Liver (tissue), 3 donors: Measurements from ENCODE around the gene ZSCAN31.

Experiments used
- SP1 ChIP-seq: IDR thresholded peaks from 2 replicates; pipeline ENCODE4 v1.6.1; 2018; ENCODE audit warnings: antibody characterized with exemption, mild to moderate bottlenecking
- TAF1 ChIP-seq: conservative IDR thresholded peaks from 2 replicates; pipeline ENCODE4 v1.6.1; 2016; ENCODE audit warnings: antibody characterized with exemption, mild to moderate bottlenecking
- TF ChIP-seq, protein P1 (sequence below): fragments of 150-350 bp; IDR thresholded peaks from 2 replicates; pipeline ENCODE4 v1.5.1; 2017; ENCODE audit warnings: improper control_type of control experiment, low read depth, low read length; ENCODE audit not compliant: missing input control
- TF ChIP-seq, protein P2 (sequence below): IDR thresholded peaks from 2 replicates; pipeline ENCODE4 v1.6.1; 2016; ENCODE audit warnings: antibody characterized with exemption
- TF ChIP-seq, protein P3 (sequence below): IDR thresholded peaks from 2 replicates; pipeline ENCODE4 v1.6.1; 2016; ENCODE audit warnings: antibody characterized with exemption, mild to moderate bottlenecking
- TF ChIP-seq, protein P4 (sequence below): IDR thresholded peaks from 2 replicates; pipeline ENCODE4 v1.6.1; 2016; ENCODE audit warnings: antibody characterized with exemption
- donor health status: healthy.
- donor health status: healthy.

DNA sequence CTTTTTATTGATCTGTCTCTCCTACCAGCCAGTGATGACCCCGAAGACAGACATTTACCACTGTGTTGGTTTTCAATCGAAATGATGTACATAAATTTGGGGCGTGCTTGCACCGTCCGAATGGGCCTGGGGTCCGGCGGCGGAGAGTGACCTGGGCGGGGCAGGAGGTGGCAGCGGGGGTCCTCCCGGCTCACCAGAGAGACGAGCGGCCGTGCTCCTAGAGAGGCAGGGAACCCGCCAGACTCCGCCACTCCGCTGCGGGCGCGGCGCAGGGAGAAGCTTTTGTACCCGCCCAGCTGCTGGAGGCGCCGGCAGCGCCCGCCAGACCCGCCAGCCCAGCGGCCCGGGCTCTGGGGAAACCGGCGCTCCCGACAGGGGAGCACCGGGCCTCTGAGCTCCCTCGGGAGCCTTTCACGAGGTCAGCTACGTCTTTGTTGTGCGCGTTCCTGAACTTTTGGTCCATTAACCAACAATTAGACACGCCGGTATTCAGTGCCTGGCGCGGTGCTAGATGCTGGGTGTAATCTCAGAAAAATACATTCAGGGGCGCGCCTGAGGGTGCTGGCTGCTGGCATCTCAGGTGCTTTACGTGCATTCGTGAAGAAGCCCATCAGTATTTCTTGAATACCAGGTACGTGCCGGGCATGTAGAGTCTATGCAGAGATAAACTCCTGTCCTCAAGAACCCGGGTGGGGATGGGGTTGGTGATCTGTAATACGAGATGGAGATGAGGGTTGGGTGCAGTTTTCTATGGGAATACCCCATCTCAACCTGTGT lies 54.5 kb downstream of the ZSCAN31 start, which contains the start of gene PGBD1:
- TF ChIP-seq, protein P1, sequence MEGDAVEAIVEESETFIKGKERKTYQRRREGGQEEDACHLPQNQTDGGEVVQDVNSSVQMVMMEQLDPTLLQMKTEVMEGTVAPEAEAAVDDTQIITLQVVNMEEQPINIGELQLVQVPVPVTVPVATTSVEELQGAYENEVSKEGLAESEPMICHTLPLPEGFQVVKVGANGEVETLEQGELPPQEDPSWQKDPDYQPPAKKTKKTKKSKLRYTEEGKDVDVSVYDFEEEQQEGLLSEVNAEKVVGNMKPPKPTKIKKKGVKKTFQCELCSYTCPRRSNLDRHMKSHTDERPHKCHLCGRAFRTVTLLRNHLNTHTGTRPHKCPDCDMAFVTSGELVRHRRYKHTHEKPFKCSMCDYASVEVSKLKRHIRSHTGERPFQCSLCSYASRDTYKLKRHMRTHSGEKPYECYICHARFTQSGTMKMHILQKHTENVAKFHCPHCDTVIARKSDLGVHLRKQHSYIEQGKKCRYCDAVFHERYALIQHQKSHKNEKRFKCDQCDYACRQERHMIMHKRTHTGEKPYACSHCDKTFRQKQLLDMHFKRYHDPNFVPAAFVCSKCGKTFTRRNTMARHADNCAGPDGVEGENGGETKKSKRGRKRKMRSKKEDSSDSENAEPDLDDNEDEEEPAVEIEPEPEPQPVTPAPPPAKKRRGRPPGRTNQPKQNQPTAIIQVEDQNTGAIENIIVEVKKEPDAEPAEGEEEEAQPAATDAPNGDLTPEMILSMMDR: no peak
- TF ChIP-seq TAF1 (no peak), SP1 (no peak)
- TF ChIP-seq, protein P2, sequence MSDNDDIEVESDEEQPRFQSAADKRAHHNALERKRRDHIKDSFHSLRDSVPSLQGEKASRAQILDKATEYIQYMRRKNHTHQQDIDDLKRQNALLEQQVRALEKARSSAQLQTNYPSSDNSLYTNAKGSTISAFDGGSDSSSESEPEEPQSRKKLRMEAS: no peak
- TF ChIP-seq, protein P3, sequence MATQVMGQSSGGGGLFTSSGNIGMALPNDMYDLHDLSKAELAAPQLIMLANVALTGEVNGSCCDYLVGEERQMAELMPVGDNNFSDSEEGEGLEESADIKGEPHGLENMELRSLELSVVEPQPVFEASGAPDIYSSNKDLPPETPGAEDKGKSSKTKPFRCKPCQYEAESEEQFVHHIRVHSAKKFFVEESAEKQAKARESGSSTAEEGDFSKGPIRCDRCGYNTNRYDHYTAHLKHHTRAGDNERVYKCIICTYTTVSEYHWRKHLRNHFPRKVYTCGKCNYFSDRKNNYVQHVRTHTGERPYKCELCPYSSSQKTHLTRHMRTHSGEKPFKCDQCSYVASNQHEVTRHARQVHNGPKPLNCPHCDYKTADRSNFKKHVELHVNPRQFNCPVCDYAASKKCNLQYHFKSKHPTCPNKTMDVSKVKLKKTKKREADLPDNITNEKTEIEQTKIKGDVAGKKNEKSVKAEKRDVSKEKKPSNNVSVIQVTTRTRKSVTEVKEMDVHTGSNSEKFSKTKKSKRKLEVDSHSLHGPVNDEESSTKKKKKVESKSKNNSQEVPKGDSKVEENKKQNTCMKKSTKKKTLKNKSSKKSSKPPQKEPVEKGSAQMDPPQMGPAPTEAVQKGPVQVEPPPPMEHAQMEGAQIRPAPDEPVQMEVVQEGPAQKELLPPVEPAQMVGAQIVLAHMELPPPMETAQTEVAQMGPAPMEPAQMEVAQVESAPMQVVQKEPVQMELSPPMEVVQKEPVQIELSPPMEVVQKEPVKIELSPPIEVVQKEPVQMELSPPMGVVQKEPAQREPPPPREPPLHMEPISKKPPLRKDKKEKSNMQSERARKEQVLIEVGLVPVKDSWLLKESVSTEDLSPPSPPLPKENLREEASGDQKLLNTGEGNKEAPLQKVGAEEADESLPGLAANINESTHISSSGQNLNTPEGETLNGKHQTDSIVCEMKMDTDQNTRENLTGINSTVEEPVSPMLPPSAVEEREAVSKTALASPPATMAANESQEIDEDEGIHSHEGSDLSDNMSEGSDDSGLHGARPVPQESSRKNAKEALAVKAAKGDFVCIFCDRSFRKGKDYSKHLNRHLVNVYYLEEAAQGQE: no peak
- TF ChIP-seq, protein P4, sequence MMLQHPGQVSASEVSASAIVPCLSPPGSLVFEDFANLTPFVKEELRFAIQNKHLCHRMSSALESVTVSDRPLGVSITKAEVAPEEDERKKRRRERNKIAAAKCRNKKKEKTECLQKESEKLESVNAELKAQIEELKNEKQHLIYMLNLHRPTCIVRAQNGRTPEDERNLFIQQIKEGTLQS: no peak
